Heart left ventricle (tissue), 16 donors: ENCODE data around the gene SLC45A3. TPM values are rescaled to one million over a fixed set of nuclear protein-coding genes. Genes with fewer than 3 reads are reported as not detected.

Source experiments
- ATAC-seq, 4 donors: fragments of 200-7000 bp; cut with Tn5 transposase; one replicate each; pipeline ENCODE4 v1.9.1; 2020 to 2022; ENCODE audit warnings: moderate library complexity in 4 of 4, mild to moderate bottlenecking in 3 of 4, moderate number of reproducible peaks in 1 of 4
- DNase-seq, 5 donors: peaks; one replicate each; pipeline ENCODE4 v3.0.0-alpha.2; 2020
- H3K27ac ChIP-seq, 12 donors: fragments of 200-600 bp; sonication (generic) in 4 of 12; one replicate each; pipeline versions ENCODE4 v1.5.0 to v1.8.0; 2016 to 2022; ENCODE audit warnings: mild to moderate bottlenecking in 2 of 12
- H3K27me3 ChIP-seq, 9 donors: fragments of 200-600 bp; sonication (generic) in 2 of 9; one replicate each; pipeline versions ENCODE4 v1.5.1 to v1.8.0; 2016 to 2022; ENCODE audit warnings: mild to moderate bottlenecking in 3 of 9
- H3K36me3 ChIP-seq, 9 donors: fragments of 200-600 bp; sonication (generic) in 2 of 9; one replicate each; pipeline versions ENCODE4 v1.5.0 to v1.8.0; 2018 to 2022; ENCODE audit warnings: mild to moderate bottlenecking in 2 of 9
- H3K4me1 ChIP-seq, 12 donors: fragments of 200-600 bp; sonication (generic) in 4 of 12; one replicate each; pipeline versions ENCODE4 v1.5.0 to v1.8.0; 2016 to 2022; ENCODE audit warnings: mild to moderate bottlenecking in 3 of 12
- H3K4me3 ChIP-seq, 12 donors: fragments of 200-600 bp; sonication (generic) in 4 of 12; one replicate each; pipeline versions ENCODE4 v1.5.0 to v1.8.0; 2017 to 2022; ENCODE audit warnings: mild to moderate bottlenecking in 9 of 12, moderate library complexity in 4 of 12
- H3K9me3 ChIP-seq, 12 donors: fragments of 200-600 bp; sonication (generic) in 4 of 12; one replicate each; pipeline versions ENCODE4 v1.5.0 to v1.8.0; 2016 to 2022; ENCODE audit warnings: mild to moderate bottlenecking in 1 of 12
- CTCF ChIP-seq, 12 donors: fragments of 200-600 bp; sonication (generic) in 4 of 12; IDR thresholded peaks; one replicate each; pipeline versions ENCODE4 v1.5.0 to v1.8.0; 2018 to 2022; ENCODE audit warnings: antibody characterized with exemption in 12 of 12, mild to moderate bottlenecking in 5 of 12
- POLR2A ChIP-seq, 2 donors: fragments of 450-650 bp; IDR thresholded peaks; one replicate each; pipeline ENCODE4 v1.6.1; 2017; ENCODE audit warnings: antibody characterized with exemption in 2 of 2, mild to moderate bottlenecking in 2 of 2, moderate library complexity in 2 of 2
- WGBS, 4 donors: extraction: QIAGEN DNeasy Blood & Tissue Kit in 2 of 4; methylation state at CpG; one replicate each; pipeline versions ENCODE4 v1.1.5 to v1.1.7; 2013 to 2018; 5-methylcytosine and 5-hydroxymethylcytosine counted together
- intact Hi-C, 10 donors: fragments of 100-400 bp; cut with DNase I; formaldehyde crosslinking; loops; one replicate each; pipeline versions ENCODE4 v1.11.1 to v1.14.2; 2022
- polyA plus RNA-seq, 2 donors: library from polyadenylated mRNA; stranded (reverse); fragments of 200-250 nt; gene quantifications; one replicate each; pipeline ENCODE4 v1.2.3, GENCODE V29; 2013
- total RNA-seq, 9 donors: library from RNA; depleted of rRNA in 2 of 9; stranded (reverse); fragments of >200 nt in 2 of 9; fragmentation: NEBNext Ultra II Directional in 3 of 9; extraction: Animal tissue kit (Norgen Biotek cat#: 25700) in 3 of 9; gene quantifications; one replicate each; pipeline versions ENCODE4 v1.1.0 to v1.2.4, GENCODE V29; 2016 to 2023
- donor health status: ischemic (EF 13 %, LVEDD 7.1; RV severe dilation, severe dysfunction).
- donor health status: healthy with polysubstance abuse.
- donor health status: DM: no; HTN: yes; CAD: no.
- donor health status: DM: no; HTN: no; CAD: no.
- donor health status: ischemic (EF 25% LVEDD 6.9; RV normal size, moderate dysfunction).
- donor health status: ischemic (EF 25% LVEDD 5.7; RV mildly dilated, moderate dysfunction).
- donor health status: healthy.
- donor health status: DM: yes; HTN: yes; CAD: no.
- donor health status: ischemic (EF 35%, LVEDD 5.7; RV mildly dilated, moderate dysfunction).
- donor health status: nonischemic (EF 11% LVEDD 7.7; RV severe dilation, severe dysfunction).
- donor health status: DM: yes; HTN: yes; CAD: no.
- donor health status: PGD.
- donor health status: ischemic (EF 29% LVEDD 5.4; RV normal size, mild dysfunction).
- donor health status: nonischemic (EF 23%, LVEDD 6.1; RV moderate dilation, normal function).

Gene SLC45A3
- total and polyA plus RNA-seq, 11 donors: 1.2 to 6.1 (median 2.6) TPM

- Histone ChIP-seq H3K9me3 (no peaks in the 10 kb centered on the region), H3K4me3 (no peak overlapping the region), H3K36me3 (peaks cover 0 to 67% (median 46%) of the 10 kb centered on the region in 9 donors), H3K4me1 (peaks cover 0 to 29% (median 14%) of the 10 kb centered on the region in 12 donors), H3K27me3 (no peaks in the 10 kb centered on the region), H3K27ac (peak overlapping the region in 1 of 12 donors; percentile 3)
- no peak for TF ChIP-seq POLR2A (IDR thresholded peaks at IDR 0.05)
- TF ChIP-seq CTCF (IDR thresholded peaks at IDR 0.05): no peak
- no peak for ATAC-seq
- no peak for DNase-seq
- 63 to 68% (median 67%) methylated on average over 3 of the region's 3 CpGs for WGBS, 4 donors
- intact Hi-C loops: no loop called here
Observed at GRCh38 chr1:205610901-205611466, 69.3 kb downstream of the SLC45A3 start.

- DNase-seq: no peak
- H3K4me3 ChIP-seq: no peak overlapping the region
- peaks cover 0 to 60% (median 39%) of the 10 kb centered on the region in 9 donors for H3K36me3 ChIP-seq
- H3K27ac ChIP-seq: peak overlapping the region in 1 of 12 donors; percentile 3
- no peak for ATAC-seq
- intact Hi-C loops: no loop called here
- no peaks in the 10 kb centered on the region for H3K9me3 ChIP-seq
- TF ChIP-seq POLR2A (IDR thresholded peaks at IDR 0.05) (no peak), CTCF (IDR thresholded peaks at IDR 0.05) (no peak)
- WGBS, 4 donors: 49 to 63% (median 59%) methylated on average over 2 of the region's 2 CpGs
- H3K4me1 ChIP-seq: peaks cover 0 to 39% (median 14%) of the 10 kb centered on the region in 12 donors
- no peaks in the 10 kb centered on the region for H3K27me3 ChIP-seq
Observed at GRCh38 chr1:205610036-205610435, 70.3 kb downstream of the SLC45A3 start.

Other genes starting within 250 kb of the SLC45A3 start
- under 1 TPM in 1 of 9 donors, not detected in 8; 0.27 TPM for gene BLACAT1, start 224.5 kb downstream of the SLC45A3 start, total RNA-seq
- not detected for gene BLACAT1, start 224.5 kb downstream of the SLC45A3 start, polyA plus RNA-seq
- 100 to 1,000 TPM; 106 to 198 (median 141) TPM for gene CDK18, start 175.8 kb downstream of the SLC45A3 start, total RNA-seq
- 100 to 1,000 TPM in 1 of 2 donors, 10 to 100 TPM in 1; 62.5 to 147 TPM for gene CDK18, start 175.8 kb downstream of the SLC45A3 start, polyA plus RNA-seq
- 10 to 100 TPM; 18.5 to 54.9 (median 36.5) TPM for gene ELK4, start 48.5 kb downstream of the SLC45A3 start, total RNA-seq
- gene ELK4, start 48.5 kb downstream of the SLC45A3 start, polyA plus RNA-seq: 10 to 100 TPM in 1 of 2 donors, 1 to 10 TPM in 1; 5.0 to 11.3 TPM
- 100 to 1,000 TPM in 8 of 9 donors, 10 to 100 TPM in 1; 83.8 to 240 (median 198) TPM for gene NUCKS1, start 69.7 kb upstream of the SLC45A3 start, total RNA-seq
- gene NUCKS1, start 69.7 kb upstream of the SLC45A3 start, polyA plus RNA-seq: 10 to 100 TPM; 73.4 to 75.3 TPM
- 10 to 100 TPM; 13.8 to 26.0 (median 16.6) TPM for gene RAB29, start 95.0 kb upstream of the SLC45A3 start, total RNA-seq
- gene RAB29, start 95.0 kb upstream of the SLC45A3 start, polyA plus RNA-seq: 10 to 100 TPM in 1 of 2 donors, 1 to 10 TPM in 1; 6.5 to 13.1 TPM
- gene SLC41A1, start 132.7 kb upstream of the SLC45A3 start, total RNA-seq: 100 to 1,000 TPM; 247 to 442 (median 333) TPM
- gene SLC41A1, start 132.7 kb upstream of the SLC45A3 start, polyA plus RNA-seq: 100 to 1,000 TPM; 146 to 198 TPM
- gene PM20D1, start 169.6 kb upstream of the SLC45A3 start, total RNA-seq: 1 to 10 TPM in 2 of 9 donors, under 1 TPM in 6, not detected in 1; 0.45 to 1.4 (median 0.78) TPM
- gene PM20D1, start 169.6 kb upstream of the SLC45A3 start, polyA plus RNA-seq: under 1 TPM; 0.28 to 0.65 TPM